HG02970 (cell line): Measurements from ENCODE around the gene SCYL2.
A peak's percentile ranks its signal among the peaks of the same experiment; 100 is the strongest.
"Not testable (repeated sequence)": the region's sequence is repeated elsewhere in the genome, so short reads cannot be mapped to it uniquely, and the experiment has no call there.

Source experiments
- ATAC-seq: cut with Tn5 transposase; IDR thresholded peaks from one replicate; pipeline ENCODE4 v1.9.1; 2021; ENCODE audit warnings: mild to moderate bottlenecking, moderate library complexity, moderate number of reproducible peaks; ENCODE audit not compliant: unreplicated experiment, low FRiP score

SCYL2 gene, protein sequence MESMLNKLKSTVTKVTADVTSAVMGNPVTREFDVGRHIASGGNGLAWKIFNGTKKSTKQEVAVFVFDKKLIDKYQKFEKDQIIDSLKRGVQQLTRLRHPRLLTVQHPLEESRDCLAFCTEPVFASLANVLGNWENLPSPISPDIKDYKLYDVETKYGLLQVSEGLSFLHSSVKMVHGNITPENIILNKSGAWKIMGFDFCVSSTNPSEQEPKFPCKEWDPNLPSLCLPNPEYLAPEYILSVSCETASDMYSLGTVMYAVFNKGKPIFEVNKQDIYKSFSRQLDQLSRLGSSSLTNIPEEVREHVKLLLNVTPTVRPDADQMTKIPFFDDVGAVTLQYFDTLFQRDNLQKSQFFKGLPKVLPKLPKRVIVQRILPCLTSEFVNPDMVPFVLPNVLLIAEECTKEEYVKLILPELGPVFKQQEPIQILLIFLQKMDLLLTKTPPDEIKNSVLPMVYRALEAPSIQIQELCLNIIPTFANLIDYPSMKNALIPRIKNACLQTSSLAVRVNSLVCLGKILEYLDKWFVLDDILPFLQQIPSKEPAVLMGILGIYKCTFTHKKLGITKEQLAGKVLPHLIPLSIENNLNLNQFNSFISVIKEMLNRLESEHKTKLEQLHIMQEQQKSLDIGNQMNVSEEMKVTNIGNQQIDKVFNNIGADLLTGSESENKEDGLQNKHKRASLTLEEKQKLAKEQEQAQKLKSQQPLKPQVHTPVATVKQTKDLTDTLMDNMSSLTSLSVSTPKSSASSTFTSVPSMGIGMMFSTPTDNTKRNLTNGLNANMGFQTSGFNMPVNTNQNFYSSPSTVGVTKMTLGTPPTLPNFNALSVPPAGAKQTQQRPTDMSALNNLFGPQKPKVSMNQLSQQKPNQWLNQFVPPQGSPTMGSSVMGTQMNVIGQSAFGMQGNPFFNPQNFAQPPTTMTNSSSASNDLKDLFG

DNA sequence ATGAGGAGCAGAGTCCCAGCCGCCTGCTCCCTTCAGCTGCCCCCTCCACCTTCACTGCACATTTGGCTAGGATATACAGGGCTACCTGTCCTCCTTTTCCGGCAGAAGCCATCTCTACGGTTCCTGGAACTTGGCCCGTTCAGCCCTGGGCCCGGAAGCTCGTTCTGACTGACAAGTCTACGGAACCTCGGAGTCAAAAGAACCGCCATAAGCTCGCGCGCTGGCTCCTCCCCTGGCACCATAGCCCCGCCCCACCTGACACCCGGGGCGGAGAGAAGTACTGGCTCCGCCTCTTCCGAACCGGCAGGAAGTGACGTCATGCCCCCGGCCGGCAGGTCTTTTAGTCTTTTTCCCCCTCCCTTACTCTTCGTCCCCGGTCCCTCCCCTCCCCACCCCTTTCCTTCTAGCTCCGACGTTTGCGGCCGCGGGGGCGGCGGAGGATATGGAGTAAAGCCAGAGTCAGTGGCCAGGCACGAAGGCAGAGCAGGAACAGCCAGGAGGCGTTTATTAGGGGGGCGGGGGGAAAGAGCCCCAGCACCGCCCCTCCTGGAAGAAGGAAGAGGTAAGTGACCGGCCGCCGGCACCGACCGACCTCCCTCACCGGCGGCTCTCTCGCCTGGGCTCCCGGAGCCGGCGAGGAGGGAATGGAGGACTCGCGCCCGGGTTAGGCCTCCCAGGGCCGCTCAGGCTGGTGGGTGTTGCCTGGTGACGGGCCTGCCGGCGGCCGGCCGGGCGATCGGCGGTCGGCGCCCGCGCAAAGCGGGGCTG is at the start of gene SCYL2, which contains the start of gene DEPDC4:
TSS of gene SCYL2 (plus strand) at position 343 of the 768 bp plus-strand sequence. CDS start 15,794 bp downstream, outside the sequence.
TSS of gene DEPDC4 (minus strand) at position 245 of the 768 bp plus-strand sequence. CDS start at position 242, 3 bp downstream.
- peak; percentile 97 for ATAC-seq

DNA sequence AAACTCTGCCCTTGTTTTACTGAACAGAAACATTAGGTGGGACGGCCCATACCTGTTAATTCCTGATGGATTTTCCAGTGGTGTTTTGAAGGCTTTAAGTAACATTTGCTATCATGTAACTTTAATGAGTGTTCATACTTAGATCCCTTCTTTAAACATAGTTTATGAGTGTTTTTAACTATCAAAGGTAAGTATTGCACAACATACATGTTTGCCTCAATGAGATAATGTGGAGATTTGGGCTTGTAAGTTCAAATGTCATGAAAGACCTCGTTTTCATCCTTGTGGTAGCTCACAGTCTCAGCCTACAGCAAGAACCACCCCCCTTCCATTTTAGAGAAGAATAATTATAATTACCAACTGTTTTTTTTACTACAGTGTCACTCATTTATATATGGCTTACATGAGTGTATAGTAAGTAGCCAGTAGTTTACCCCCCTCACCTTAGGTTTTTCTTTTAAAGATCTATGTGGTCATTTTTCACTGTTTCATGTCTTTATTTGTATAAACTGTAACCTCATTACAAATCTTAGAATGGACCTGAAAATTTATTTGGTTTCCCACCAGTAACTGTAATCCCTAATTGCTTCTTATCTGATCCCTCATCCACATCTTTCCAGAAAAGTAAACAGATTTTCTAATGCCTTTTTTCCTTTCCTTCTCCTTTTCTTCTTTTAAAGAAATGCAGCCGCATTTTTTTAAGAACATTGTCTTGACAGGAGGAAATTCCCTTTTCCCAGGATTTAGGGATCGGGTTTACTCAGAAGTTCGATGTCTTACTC is 47.5 kb upstream of the SCYL2 start:
- no peak for ATAC-seq

DNA sequence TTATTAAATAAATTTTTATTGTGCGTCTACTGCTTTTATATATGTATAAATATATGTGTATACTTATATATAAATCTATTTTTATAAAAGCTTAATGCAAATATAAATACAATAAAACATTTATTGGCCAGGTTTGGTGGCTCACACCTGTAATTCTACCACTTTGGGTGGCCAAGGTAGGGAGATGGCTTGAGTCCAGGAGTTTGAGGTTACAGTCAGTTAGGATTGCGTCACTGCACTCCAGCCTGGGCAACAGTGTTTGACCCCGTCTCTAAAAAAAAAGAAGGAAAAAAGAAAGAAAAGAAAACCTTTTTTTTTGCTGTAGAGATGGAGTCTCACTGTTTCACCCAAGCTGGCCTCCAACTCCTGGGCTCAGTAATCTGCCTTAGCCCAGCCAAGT is 45.5 kb upstream of the SCYL2 start:
- ATAC-seq, result no peak

DNA sequence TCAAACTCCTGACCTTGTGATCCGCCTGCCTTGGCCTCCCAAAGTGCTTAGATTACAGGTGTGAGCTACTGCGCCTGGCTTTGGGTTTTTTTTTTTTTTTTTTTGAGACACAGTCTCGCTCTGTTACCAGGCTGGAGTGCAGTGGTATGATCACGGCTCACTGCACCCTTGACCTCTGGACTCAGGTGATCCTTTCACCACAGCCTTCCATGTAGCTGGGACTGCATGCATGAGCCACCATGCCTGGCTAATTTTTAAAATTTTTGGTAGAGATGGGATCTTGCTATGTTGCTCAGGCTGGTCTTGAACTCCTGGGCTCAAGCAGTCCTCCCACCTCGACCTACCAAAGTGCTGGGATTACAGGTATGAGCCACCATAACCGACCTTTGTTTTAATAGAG is 44.8 kb upstream of the SCYL2 start:
- ATAC-seq, result not testable (repeated sequence)

DNA sequence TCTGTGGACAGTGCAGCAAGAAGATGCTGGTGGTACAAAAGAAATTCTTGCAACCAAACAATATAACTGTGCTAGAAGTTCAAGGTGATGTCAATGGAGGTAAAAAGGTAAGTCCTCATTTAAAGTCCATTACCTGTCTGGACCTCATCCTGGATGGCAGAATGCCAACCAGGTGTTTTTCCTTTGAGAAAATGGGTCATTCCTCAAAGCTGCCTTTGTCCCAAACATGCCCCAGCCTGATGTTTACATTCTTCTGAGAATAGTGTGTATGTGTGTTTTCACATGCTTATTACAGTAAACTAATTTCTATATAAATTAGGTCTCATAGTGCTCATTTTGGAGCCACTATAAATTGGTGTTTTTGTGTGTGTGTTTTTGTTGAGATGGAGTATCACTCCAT is 41.5 kb upstream of the SCYL2 start:
- ATAC-seq, result no peak

DNA sequence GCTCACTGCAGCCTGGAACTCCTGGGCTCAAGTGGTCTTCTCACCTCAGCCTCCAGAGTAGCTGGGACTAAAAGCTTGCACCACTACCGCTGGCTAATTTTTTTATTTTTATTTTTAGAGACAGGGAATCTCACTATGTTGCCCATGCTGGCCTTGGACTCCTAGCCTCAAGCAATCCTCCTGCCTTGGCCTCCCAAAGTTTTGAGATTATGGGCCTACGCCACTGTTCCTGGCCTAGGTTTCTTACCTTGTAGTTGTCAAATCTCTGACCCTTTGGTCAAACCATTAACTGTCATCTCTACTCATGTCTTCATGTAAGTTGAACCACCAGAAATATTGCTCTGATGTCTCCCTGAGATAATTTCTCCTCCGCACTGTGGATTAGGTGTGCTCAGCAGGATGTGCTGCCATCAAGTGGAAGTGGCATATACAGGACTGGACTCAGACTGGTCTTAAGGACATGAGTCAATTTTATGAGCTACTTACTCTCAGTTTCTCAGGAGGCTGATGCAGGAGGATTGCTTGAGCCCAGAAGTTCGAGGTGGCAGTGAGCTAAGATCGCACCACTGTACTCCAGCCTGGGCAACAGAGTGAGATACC is 37.8 kb upstream of the SCYL2 start:
- ATAC-seq, result no peak

DNA sequence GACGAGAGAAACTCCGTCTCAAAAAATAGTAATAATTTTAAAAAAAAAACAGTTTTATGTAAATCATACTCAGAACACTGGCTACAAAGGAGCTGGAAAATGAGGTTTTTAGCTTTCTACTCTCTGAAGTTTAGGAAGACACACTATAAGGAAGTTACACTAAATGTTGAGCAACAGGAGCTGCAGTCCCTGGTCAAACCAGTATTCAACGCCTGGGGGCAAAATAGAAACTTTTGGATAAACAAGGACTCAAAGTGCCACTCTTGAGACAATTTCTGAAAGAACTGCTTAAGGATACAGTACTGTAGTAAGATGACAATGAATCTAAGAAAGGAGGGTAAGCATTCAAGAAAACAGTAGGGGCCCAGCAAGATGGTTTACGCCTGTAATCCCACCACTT is 37.1 kb upstream of the SCYL2 start:
- no peak for ATAC-seq

DNA sequence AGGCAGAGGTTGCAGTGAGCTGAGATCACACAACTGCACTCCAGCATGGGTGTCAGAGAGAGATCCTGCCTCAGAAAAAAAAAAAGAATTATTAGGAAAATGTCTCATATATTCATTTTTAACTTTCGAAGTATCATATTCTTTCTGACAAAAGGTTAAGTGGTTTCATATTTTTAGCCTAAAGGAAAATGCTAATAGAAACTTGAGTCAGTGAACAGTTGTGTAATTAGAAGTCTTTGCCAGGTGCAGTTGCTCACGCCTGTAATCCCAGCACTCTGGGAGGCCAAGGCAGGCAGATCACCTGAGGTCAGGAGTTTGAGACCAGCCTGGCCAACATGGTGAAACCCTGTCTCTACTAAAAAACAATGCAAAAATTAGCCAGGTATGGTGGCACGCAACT is 35.1 kb upstream of the SCYL2 start:
- not testable (repeated sequence) for ATAC-seq

DNA sequence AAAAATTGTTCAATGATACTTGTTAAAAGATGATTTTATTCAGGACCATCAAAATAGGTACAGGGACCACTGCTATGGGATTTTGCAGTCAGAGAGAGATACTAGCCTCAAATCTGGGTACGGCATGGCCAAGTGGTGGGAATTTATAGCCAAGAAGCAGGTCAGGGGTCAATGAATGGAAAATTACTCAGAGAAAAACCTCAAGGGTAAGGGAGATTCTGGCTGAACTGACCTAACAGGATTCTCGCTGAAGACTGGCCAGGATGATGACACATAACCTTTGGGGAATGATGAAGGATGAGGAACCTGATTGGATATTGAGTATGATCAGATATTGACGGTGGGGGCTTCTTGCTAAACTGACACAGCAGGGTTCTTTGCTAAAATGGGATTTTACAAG is 32.8 kb upstream of the SCYL2 start:
- no peak for ATAC-seq

DNA sequence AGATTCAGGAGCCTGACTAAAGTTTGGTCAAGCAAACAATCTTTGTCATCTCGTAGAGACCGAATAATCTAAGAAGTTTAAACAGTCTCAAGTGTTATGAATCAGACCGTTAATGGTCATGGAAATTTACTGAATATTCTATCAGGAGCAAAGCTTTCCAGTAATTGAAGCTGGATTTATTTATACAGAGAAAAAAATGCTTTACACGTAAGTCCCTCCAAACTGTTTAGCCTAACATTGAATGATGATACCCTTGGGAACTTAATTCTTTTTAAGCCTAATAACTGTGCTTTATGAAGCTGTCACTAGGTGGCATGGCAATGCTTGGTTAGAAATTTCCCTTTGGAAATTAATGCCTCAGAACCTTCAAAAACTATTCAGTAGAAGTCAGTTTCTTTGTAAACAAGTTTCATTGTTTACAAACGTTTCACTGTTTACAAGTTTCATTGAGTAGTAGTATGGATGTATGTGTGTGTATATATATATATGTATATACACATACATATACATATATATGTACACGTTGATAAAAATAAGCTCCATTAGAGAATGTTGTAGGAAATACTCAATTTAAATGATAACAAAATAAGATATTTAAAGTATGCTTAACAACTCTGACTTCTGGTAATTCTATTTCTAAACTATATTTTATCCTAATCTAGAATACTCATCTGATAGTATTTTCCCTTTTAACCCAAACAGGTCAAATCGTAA is 32.2 kb upstream of the SCYL2 start:
- no peak for ATAC-seq

DNA sequence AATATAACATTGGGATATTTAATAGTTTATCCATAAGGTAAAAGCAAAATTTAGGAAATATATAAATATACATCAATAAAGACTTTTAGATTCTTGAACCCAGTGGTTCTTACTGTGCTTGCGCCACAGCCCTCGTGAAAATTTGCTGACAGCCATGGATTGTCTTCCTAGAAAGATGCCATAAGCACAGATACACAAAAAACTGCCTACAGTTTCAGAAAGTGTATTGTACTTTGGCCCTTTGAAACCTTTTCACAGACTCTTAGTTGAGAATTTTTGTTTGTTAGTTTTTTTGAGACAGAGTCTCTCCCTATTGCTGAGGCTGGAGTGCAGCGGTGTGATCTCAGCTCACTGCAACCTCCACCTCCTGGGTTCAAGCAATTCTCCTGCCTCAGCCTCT is 28.2 kb upstream of the SCYL2 start:
- no peak for ATAC-seq

DNA sequence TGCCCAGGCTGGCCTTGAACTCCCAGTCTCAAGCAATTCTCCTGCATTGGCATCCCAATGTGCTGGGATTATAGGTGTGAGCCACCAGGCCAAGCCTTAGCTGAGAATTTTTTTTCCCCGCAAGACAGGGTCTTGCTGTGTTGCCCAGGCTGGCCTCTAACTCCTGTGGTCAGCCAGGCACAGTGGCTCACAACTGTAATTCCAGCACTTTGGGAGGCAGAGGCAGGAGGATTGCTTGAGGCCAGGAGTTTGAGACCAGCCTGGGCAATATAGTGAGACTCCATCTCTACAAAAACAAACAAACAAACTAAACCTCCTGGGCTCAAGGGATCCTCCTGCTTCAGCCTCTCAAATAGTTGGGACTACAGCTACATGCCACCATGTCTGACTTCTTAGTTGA is 27.4 kb upstream of the SCYL2 start:
- no peak for ATAC-seq

DNA sequence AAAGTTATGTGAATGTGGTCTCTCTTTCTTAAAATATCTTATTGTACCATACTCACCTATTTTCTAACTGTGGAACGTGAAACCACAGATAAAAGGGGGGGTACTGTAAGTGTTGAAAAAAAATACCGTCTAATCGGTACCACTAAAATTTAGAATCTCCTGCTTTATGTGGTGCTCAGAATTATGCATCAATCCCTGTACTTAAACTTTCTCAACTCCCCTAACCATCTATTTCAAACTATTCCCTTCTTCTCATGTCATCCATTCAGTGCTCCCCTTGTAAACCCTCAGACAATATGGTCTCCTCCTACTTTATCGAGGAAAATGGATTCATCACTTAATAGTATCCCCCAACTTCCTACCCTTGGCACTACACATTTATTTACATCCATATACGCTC is 23.8 kb upstream of the SCYL2 start:
- ATAC-seq, result no peak

DNA sequence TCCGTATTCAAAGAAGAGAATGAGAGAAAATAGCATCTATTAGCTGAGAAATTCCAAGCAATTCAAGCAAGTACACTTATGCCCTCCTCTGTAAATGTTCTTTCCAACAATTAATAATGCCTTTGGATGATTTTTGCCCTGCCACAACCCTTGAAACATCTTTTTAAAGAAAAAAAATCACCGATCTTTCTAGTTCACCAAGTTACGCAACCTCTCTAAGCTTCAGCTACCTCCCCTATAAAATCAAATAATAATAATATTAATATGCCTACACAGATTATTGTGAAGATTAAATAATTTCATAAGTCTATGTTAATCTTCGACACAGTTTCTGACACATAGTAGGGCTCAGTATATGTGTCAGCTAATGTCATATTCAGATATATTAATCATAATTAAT is 19.2 kb upstream of the SCYL2 start:
- no peak for ATAC-seq

DNA sequence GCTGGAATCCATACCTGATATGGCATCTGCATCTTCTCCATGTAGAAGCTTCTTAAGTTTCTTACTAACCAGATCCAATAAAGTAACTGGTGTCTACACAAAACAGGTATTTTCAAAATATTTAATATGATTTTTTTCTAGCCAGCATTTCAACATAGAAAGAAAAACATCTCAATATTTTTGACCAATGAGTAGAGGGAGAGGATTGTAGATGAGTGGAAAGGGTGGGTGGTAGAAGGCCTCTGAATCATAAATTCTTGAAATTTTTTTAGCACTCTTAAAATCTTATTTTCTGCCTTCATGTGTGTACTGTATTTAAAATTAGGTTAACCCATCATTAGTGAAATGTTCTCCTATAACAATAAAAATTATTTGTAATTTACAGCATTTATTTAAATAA is 18.1 kb upstream of the SCYL2 start:
- ATAC-seq, result no peak

DNA sequence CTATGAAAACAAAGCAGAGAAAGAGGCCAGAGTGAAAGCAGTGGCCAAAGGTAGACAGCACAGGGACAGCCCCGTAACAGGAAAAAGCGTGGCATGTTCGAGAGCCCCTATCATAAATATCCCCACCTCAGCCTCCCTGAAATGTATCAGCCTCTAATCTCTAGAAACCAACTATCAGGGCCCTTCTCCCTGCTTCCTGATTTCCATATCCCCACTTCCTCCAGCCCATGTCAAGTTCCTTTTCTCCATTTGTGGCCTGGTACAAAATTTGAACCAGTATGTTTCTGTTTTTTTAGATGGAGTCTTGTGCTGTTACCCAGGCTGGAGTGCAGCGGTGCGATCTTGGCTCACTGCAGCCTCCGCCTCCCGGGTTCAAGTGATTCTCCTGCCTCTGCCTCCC is 17.0 kb upstream of the SCYL2 start:
- no peak for ATAC-seq

DNA sequence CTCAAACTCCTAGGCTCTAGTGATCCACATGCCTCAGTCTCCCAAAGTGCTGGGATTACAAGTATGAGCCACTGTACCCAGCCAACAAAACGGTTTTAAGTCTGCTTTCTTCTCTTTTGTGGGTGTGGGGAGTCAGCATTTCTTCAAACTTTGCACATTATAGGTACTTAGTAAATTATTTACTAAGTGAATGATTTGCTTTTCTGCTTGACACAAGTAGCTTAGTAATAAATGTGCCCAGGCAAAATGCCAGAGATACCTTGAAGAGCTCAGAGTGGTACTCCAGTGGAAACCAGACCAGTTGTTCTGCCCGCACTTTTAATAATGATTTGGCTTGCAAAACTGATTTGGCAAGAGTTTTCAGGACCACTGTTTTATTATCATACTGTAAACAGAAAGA is 15.1 kb upstream of the SCYL2 start:
- no peak for ATAC-seq

DNA sequence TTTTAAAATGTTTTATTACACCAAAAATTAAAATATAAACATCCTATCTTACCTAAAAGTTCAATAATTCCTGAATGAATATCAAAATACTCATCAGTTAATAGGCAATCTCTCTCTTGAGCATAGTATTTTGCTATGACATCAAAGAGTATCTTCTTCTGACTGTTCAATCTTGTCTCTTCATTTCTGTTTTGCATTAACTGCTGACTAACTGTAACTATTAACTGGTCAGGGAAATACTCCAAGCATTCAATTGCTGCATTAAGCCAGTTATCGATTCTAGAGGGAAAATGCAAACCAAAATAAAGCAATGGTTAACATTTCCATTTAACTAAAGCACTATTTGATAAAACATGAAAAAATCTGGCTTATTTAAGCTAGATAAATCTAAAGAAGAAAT is 13.5 kb upstream of the SCYL2 start:
- no peak for ATAC-seq

DNA sequence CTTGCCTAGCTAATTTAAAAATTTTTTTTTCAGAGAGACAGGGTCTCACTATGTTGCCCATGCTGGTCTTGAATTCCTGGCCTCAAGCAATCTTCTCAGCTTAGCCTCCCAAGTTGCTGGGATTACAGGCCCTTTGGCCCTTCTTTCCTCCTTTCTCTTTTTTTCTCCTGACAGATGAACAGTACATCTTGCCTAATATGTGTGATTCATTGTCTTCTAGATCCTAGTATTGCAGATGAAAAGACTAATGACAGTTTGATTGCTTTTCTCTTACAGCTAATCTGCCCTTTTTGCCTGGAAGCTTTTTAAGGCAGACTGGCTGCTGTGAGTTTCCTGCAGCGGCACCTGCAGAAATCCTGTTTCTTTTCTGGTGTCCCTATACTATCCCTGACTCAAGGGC is 12.1 kb upstream of the SCYL2 start:
- ATAC-seq, result no peak
